Panc1 (cell line): ENCODE data around the gene NT5E.

Experiments
- TF ChIP-seq, protein P1 (sequence below), 2 experiments: IDR thresholded peaks; 2 replicates each; pipeline ENCODE4 v1.6.1; 2011 to 2012; ENCODE audit warnings: low read depth in 2 of 2, control low read depth in 1 of 2, low read length in 1 of 2, mild to moderate bottlenecking in 1 of 2, moderate library complexity in 1 of 2; ENCODE audit not compliant: insufficient read depth in 1 of 2
- TF ChIP-seq, protein P2 (sequence below): fragments of 450-650 bp; IDR thresholded peaks from 2 replicates; pipeline ENCODE4 v1.5.1; 2017; ENCODE audit warnings: mild to moderate bottlenecking

DNA sequence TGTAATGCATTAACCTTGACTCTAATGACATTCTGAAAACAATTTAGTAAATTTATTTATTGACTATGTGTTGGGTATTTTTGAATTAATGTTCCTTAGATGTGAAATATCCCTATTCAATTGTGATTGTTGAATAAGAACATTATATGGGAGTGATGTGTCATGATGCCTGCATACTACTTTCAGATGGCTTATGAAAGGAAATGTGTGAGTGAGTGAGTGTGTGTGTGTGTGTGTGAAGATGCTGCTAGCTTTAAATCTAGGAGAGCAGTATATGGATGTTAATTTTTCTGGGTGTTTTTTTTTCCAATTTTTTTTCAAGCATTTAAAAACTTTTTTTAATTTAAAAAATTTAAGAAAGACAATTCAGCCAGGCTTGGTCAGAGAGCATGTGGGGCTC, 32.5 kb upstream of the NT5E start:
- TF ChIP-seq, protein P1, sequence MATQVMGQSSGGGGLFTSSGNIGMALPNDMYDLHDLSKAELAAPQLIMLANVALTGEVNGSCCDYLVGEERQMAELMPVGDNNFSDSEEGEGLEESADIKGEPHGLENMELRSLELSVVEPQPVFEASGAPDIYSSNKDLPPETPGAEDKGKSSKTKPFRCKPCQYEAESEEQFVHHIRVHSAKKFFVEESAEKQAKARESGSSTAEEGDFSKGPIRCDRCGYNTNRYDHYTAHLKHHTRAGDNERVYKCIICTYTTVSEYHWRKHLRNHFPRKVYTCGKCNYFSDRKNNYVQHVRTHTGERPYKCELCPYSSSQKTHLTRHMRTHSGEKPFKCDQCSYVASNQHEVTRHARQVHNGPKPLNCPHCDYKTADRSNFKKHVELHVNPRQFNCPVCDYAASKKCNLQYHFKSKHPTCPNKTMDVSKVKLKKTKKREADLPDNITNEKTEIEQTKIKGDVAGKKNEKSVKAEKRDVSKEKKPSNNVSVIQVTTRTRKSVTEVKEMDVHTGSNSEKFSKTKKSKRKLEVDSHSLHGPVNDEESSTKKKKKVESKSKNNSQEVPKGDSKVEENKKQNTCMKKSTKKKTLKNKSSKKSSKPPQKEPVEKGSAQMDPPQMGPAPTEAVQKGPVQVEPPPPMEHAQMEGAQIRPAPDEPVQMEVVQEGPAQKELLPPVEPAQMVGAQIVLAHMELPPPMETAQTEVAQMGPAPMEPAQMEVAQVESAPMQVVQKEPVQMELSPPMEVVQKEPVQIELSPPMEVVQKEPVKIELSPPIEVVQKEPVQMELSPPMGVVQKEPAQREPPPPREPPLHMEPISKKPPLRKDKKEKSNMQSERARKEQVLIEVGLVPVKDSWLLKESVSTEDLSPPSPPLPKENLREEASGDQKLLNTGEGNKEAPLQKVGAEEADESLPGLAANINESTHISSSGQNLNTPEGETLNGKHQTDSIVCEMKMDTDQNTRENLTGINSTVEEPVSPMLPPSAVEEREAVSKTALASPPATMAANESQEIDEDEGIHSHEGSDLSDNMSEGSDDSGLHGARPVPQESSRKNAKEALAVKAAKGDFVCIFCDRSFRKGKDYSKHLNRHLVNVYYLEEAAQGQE (IDR thresholded peaks at IDR 0.05; ENCODE audit: insufficient read depth in 1 of 2, low read depth in 2 of 2, low read length in 1 of 2) = no peak
- TF ChIP-seq, protein P2, sequence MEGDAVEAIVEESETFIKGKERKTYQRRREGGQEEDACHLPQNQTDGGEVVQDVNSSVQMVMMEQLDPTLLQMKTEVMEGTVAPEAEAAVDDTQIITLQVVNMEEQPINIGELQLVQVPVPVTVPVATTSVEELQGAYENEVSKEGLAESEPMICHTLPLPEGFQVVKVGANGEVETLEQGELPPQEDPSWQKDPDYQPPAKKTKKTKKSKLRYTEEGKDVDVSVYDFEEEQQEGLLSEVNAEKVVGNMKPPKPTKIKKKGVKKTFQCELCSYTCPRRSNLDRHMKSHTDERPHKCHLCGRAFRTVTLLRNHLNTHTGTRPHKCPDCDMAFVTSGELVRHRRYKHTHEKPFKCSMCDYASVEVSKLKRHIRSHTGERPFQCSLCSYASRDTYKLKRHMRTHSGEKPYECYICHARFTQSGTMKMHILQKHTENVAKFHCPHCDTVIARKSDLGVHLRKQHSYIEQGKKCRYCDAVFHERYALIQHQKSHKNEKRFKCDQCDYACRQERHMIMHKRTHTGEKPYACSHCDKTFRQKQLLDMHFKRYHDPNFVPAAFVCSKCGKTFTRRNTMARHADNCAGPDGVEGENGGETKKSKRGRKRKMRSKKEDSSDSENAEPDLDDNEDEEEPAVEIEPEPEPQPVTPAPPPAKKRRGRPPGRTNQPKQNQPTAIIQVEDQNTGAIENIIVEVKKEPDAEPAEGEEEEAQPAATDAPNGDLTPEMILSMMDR = no peak
